ENCODE results near the gene KIRREL3. TPM values are rescaled to one million over a fixed set of nuclear protein-coding genes. Genes with fewer than 3 reads are reported as not detected.

Gene KIRREL3
- total and polyA plus RNA-seq, 2 of the 8 experiments (the other 6 are each of a cell fraction or from before 2014, with no cell fraction given), result 0.29 to 0.32 TPM

DNA sequence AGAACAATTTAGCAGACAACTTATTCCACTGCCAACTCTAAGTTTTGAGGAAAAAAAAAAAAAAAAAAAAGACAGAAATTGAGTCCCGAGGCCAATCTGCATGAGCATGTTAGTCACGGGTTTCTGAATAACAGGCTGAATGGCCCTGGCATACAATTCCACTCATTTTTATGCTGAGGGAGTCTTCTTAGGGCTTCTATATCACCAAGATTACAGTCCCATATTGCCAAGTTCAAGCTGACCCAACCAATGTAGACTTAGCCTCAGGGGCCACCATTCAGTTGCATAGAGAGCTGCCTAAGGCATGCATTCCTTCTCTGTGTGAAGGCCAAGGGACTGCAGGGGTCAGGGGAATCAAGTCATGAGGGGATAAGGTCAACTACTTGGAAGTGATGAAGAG lies 27.5 kb downstream of the KIRREL3 start (continued):
- no peak for TF ChIP-seq SIRT6 (IDR thresholded peaks at IDR 0.05; ENCODE audit: low read length)
- TF ChIP-seq, protein P1, sequence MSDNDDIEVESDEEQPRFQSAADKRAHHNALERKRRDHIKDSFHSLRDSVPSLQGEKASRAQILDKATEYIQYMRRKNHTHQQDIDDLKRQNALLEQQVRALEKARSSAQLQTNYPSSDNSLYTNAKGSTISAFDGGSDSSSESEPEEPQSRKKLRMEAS (IDR thresholded peaks at IDR 0.05), result no peak

All from H1 (cell line).